GM19025 (cell line): ENCODE measurements around the gene DESI2.
"Not testable (repeated sequence)": the region's sequence is repeated elsewhere in the genome, so short reads cannot be mapped to it uniquely, and the experiment has no call there.

Source experiments
- ATAC-seq: cut with Tn5 transposase; IDR thresholded peaks from one replicate; pipeline ENCODE4 v1.9.1; 2021; ENCODE audit warnings: mild to moderate bottlenecking, low read depth, moderate library complexity; ENCODE audit not compliant: unreplicated experiment

The DESI2 gene

GRCh38 chr1:244702620-244703019 is 49.7 kb downstream of the DESI2 start:
- ATAC-seq, result no peak

DNA sequence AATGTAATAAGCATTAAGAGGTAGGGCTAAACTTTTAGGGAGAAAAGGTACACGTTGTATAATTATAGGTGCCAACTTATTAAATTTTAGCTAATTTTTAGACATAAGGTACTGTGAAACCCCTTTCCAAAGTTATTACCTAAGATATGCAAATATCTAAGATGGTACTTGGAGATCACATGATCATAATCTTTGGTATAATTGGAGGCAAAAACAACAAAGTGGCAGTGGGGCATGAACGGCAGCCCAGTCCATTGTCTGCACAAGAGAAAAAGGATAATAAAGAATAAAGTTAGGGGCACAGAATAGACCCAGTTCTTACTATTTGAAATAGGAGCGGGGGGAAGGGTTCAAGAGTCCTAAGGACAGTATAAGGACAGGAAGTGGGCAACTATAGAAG is 51.2 kb downstream of the DESI2 start:
- no peak for ATAC-seq

GRCh38 chr1:244705261-244706234 is 52.6 kb downstream of the DESI2 start:
- ATAC-seq, result no peak

- ATAC-seq, result no peak
These were observed 56.1 kb downstream of the DESI2 start for GRCh38 chr1:244709076-244709475.

- no peak for ATAC-seq
These were observed 56.8 kb downstream of the DESI2 start for GRCh38 chr1:244709476-244710368.

DNA sequence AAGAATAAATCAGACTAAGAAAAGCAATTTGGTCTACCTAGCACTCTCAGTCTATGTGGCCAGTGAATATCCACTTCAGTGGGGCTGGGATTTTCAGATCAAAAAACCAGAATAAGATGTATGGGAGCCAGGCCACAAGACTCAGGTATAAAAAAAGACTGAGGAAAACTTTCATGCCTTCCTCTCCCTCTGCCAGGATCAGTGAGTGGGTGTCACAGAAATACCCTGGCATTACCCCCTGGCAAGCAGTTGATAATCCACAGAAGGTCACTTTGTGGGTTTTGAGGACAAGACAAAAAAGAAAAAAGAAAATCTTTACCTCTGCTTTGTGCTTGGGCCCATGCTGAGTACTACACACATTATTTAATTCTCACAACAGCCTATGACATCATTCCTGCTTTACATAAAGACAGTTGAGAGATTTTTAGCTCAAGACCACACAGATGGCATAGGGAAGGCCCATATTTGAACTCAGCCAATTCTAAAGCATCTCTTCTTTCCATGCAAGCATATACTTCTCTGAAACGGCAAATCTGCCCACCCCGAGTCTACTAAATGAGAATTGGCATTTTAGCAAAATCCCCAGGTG is 57.6 kb downstream of the DESI2 start:
- ATAC-seq, result no peak

- no peak for ATAC-seq
These were observed 59.7 kb downstream of the DESI2 start for GRCh38 chr1:244712669-244713068.

DNA sequence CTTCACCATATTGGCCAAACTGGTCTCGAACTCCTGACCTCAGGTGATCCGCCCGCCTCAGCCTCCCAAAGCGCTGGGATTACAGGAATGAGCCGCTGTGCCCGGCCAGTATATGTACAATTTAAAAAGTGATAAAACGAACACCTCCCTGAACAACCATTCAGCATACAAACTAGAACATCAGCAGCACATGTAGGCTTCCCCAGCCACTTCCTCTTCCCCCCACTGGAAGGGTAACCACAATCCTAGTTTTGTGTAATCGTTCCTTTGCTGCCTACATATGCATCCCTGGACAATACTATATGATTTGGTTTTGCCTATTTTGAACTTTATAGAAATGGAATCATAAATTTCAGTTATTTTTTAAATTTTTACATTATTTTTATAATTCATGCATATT is 60.4 kb downstream of the DESI2 start:
- no peak for ATAC-seq

GRCh38 chr1:244727871-244728474 is 75.0 kb downstream of the DESI2 start:
- no peak for ATAC-seq

DNA sequence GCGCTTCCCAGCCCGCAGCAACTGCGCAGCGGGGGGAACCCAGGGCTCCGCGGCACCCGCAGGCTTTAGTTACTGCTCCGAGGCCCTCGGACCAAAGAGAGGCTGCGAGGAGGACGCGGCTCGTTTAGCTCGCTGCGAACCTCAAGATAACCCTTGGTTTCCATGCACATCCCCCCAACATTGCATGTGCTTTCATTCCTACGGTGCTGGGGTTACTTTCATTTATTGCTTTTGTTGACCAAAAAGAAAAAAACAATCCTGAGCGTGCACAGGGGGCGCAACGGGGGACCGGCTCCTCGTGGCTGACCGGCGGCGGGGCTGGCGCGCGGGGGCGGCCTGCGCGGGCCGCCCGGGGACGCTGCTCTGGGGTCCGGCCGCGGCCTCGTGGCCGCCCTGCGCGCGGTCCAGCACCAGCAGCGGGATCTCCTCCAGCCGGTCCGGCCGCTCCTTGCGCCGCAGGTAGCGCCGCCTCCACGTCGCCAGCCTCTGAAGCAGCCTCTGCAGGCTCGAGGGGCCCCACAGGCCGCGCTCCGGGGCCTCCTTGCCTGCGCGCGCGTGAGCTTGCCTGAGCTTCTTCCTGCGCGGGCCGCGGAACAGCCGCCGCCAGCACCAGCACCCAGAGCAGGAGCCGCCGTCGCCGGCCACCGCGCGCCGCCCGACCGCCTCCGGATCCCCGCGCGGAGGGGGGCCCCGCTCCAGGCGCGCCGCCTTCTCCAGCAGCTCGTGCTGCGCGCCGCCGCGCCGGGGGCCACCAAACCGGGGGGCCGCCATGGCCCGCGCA is 77.4 kb downstream of the DESI2 start:
- no peak for ATAC-seq

DNA sequence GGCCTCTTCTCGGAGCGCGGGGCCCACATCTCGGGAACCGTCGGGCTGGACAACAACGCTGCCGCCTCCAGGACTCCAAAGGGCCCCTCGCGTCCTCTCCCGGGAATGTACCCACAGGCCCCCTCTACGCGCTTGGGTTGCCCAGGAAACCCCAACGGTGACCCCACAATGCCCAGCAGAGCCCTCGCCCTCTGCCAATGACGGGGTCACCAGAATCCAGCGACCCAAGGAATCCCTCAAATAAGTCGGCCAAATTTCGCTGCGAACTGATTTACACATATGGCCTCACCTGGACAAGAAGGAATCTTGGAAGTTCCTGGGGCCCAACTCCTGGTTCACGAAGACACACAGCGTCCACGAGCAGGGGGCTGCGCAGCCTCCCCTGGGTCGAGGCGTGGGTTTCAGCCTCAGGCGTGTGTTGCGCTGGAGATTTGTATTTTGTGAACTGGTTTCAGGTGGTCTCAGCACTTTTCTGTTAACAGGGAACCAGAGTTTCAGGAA is 78.1 kb downstream of the DESI2 start:
- no peak for ATAC-seq

DNA sequence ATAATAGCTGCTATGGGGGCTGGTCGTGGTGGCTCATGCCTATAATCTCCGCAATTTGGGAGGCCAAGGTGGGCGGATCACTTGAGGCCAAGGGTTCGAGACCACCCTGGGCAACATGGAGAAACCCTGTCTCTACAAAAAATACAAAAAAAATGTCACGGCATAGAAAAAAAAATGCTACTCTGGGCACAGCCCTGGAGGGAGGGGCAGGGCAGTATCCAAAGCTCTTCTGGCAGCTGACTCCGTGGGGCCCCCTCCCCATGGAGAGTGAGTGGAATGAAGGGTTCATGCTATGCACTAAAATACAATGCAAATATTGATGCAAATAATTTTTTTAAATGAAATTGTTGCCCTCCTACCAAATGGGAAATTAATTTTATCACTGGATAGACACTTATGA is 78.7 kb downstream of the DESI2 start:
- no peak for ATAC-seq

DNA sequence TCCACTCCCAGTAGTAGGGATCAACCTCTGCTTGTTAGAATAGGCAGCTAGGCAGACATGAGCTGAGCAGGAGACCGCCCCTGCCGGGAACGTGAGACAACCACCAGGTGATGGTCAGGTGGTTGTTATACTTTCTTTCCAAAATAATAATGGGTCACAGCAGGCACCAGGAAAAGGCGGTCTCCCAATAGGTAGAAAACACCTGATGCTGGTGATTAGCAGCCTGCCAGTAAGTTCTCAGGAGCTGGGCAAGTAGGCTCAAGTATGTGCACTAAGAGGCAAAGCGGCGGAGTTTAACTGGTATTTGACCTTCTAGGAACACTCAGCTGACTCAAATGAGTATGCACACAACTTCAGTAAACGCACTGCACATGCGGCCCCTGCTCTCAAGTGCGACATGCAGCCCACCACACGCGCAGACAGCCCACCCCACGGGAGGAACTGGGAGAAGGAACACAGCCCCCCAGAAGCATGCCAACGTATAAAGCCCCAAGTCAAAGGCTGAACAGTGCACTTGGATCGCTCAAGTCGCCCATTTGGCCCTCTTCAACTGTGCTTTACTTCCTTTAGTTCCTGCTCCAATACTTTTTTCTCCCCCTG is 80.0 kb downstream of the DESI2 start:
- ATAC-seq, result no peak

DNA sequence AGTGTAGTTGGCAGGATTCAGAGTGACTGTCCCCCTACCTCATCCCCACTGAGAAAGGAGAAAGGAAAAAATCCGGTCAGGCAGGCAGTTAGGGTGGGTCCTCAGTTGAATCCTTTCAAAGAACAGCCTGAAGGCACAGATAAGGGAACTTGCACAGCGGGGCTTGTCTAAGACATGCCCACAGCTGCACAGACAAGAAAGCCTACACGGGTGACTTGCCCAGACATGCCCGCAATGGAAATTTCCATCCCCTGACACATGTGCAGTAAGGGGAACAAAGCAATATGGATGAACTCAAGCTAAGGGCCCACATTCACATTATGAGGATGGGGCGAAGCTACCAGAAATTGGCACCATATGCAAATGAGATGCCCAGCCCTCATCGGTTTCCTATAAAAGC is 82.5 kb downstream of the DESI2 start:
- ATAC-seq, result no peak

DNA sequence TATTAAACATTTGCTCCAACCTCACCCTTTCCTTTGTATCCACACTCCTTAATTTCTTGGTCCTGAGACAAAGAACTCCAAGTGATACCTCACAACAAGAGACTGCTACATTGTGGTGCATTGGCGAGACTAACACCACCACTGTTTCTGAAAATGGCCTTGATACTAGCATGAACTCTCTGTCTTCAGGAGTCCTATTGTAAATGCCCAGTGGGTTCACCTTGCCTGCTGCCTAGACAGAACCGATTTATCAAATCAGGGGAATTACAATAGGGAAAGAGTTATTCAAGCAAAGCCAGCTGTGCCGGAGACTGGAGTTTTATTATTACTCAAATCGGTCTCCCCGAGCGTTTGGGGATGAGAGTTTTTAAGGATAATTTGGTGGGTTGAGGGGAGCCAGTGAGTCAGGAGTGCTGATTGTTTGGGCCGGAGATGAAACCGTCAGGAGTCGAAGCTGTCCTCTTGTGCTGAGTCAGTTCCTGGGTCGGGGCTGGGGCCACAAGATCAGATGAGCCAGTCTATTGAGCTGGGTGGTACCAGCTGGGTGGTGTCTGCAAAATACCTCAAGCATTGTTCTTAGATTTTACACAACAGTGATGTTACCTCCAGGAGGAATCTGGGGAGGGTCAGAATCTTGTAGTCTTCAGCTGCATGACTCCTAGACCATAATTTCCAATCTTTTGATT is 83.1 kb downstream of the DESI2 start:
- ATAC-seq, result no peak

- not testable (repeated sequence) for ATAC-seq
These were observed 86.2 kb downstream of the DESI2 start for GRCh38 chr1:244739140-244739539.

DNA sequence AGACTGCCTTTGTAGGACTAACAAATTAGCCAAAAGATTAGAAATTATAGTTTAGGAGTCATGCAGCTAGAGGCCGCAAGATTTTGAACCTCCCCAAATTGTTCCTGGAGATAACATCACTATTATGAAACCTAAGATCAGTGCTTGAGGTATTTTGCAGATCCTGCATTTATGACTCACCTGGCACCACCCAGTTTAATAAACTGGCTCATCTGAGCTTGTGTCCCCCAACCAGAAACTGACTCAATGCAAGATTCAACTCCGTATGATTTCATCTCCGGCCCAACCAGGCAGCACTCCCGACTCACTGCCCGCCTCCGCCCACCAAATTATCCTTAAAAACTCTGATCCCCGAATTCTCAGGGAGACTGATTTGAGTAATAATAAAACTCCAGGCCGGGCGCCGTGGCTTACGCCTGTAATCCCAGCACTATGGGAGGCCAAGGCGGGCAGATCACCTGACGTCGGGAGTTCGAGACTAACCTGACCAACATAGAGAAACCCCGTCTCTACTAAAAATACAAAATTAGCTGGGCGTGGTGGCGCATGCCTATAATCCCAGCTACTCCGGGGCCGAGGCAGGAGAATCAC is 87.2 kb downstream of the DESI2 start:
- not testable (repeated sequence) for ATAC-seq

DNA sequence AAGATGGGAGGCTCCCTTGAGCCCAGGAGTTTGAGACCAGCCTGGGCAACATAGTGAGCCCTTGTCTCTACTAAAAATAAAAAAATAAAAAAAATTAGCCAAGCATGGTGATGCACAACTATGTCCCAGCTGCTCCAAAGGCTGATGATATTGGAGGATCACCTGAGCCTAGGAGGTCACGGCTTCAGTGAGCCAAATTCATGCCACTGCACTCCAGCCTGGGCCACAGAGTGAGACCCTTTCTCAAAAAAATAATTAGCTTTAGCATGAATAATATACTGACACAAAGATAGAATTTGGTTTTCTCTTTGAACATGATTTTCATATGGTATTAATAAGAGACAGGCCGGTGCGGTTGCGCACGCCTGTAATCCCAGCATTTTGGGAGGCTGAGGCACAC is 88.8 kb downstream of the DESI2 start:
- ATAC-seq, result no peak
